SW 1271 (cell line): ENCODE measurements around the gene HES2.
A peak's percentile ranks its signal among the peaks of the same experiment; 100 is the strongest.
"Not testable (repeated sequence)": the region's sequence is repeated elsewhere in the genome, so short reads cannot be mapped to it uniquely, and the experiment has no call there.

Experiments used
- DNase-seq, 2 experiments: peaks; one replicate each; lab custom pipeline; 2025; lab: John Stamatoyannopoulos, UW

Gene HES2

DNA sequence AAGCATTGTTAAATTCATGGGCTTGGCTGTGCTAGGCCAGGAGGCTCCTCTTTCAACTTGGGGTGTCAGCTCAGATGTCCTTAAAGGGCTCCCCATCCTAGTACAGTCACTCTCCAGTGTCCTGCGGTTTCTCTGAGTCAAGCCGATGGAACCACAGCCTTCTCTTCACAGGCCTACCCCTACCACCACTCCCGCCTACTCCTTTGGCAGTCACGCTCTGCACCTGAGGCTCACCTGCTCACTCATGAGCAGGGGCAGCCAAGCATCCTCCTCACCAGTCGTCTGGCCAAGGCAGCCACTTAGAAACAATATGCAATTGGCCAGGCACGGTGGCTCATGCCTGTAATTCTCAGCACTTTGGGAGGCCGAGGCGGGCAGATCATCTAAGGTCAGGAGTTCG lies 29.7 kb downstream of the HES2 start:
- DNase-seq, result no peak

DNA sequence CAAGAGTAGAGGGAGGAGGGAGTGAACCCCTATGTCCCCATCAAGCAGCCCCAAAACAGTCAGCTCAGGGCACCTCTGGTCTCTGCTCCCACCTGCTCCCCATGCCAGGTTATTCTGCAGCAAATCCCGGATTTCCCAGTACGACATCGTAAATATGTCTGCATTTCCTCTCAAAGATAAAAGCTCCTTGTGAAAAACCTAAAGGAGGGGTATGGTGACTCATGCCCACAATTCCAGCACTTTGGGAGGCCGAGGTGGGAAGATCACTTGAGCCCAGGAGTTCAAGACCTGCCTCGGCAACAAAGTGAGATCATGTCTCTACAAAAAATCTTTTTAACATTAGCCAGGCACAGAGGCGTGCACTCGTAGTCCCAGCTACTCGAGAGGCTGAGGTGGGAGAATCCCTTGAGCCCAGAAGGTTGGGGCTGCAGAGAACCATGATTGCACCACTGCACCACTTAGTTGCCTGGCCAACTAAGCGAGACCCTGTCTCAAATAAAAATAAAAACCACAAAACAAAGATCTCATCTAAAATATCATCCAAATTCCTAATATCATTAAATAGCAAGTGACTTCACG lies 33.3 kb downstream of the HES2 start:
- DNase-seq, result peak in 1 of 2 experiments; percentile 17

DNA sequence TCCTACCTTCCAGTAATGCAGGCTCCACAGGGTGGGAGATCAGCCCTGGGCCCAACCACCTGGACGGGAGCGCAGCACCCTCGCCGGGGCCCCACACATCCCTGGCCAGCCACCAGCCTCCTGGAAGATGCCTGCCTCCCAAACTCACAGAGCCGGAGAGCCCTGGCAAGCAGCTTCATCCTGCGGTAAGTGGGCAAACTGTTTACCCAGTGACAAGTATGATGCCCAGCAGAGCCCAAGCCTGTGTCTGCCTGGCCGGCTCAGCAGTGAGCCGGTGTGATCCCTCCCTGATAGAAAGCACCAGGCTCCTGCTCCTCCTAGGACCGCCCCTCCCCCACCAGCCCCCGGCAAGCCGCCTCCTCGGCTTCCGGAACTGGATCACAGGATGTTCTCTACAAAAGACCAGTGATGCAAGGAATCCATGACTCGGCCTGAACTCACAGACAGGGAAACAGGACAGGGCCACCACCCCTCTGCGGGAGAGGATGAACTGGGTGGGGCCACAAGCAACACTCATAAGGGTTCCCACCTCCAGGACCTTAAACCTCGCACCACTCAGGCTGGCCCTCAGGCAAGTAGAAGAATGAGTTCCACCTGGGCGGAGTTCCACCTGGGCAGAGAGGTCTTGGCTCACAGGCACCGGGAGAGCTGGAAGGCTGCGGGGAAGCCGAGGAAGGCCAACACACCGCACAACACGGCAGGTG lies 34.1 kb downstream of the HES2 start:
- peak; percentile 86 to 87 for DNase-seq

DNA sequence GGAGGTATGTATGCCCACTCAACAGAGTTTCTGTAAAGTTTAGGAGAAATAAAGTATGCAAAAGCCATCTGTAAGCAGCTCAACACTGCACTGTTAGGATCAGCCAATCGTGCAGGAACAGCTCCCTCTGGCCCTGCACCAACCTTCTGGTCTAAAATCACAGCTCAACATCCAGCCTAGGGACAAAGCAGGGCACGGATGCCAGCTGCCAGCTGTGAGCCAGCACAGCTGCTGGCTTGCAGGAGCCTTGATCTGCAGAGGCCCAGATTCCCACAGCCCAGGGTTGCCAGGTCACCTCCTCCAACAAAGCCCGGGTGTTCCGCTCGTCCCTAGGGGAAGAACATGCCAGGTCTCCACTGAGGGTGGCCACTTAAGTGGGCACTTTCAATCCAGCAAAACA lies 34.8 kb downstream of the HES2 start:
- DNase-seq, result peak in 1 of 2 experiments; percentile 24

DNA sequence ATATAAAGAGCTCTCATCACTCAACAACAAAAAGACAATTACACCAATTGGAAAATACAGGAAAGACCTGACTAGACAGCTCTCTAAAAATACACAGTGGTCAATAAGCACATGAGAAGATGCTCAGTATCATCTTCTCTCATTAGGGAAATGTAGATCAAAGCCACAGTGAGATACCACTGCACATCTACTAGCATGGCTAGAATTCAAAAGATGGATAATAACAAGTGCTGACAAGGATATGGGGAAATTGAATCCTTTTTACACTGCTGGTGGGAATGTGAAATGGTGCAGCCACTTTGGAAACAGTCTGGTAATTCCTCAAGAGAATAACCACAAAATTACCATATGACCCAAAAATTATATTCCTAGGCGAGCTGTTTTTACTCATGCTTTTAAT lies 35.6 kb downstream of the HES2 start:
- no peak for DNase-seq

DNA sequence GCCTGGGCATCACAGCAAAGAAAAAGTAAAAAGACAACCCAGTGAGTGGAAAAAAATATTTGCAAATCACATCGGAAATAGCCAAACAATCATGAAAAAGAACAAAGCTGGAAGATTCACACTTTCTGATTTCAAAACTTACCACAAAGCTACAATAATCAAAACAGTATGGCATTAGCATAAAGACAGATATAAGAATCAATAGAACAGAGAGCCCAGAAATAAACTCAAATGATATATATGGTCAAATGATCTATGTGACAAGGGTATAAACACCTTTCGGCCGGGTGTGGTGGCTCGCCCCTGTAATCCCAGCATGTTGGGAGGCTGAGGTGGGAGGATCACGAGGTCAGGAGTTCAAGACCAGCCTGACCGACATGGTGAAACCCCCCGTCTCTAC lies 39.7 kb downstream of the HES2 start:
- no peak for DNase-seq

DNA sequence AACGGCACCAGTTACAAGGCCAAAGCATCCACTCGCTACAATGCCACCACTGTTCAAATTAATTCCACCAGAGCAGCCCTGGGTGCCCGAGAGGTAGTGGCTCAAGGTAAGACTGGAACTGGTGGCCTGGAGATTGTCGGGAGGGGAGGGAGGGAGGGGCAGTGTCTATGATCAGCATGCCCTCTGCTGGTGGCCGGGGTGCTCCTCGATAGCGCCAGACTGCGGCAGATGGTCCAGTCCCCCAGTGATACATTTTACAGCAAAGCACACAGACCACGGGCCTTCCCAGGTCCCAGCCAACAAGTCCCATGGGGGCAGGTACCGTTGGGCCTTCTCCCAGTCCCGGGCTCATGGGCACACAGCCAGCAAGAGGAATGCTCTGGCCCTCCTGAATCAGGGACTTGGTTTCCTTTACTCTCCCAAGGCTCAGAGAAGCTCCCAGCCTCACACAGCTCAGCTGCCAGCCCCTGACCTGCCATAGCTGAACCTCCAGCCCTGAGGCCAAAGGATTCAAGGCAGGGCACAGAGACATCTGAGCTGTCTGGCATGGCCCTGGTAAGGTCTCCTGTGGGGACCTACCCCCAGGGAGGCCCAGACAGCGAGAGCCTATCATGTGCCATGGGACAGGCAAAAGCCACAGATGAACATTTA lies 41.5 kb downstream of the HES2 start:
- no peak for DNase-seq

DNA sequence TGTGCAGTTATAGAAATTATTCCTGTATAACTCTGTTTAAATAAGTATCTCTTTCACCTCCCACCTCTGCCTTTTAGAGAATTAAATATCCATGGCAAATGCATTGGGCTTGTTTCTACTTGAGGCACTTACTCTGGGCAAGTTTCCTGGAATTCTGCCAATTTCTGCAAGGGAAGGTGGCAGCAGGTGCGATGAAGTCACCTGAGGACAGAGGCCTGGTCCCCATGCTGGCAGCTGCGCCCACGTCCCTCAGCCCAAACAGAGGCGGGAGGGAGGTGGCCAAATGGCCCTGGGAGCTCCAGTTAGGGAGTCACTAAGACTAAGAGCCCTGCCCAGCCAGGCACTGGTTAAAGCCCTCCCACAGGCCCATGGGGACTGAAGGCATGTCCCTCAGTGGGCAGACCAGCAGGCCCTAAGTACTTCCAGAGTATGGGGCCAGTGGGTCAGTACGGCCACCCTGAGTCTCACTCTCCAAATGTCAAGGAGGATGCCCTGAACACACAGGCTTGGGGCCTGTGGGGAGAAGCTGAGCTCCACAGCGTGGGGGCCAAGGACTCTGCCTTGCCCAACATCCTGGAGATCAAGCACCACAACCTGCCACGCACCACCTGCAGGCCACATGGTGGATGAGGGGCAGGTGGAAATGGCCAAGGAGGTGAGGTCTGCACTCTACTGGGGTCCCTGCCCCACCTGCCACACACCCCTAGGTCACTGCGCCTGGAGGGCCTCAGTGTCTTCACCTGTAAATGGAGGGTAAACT lies 45.6 kb downstream of the HES2 start:
- DNase-seq, result no peak

DNA sequence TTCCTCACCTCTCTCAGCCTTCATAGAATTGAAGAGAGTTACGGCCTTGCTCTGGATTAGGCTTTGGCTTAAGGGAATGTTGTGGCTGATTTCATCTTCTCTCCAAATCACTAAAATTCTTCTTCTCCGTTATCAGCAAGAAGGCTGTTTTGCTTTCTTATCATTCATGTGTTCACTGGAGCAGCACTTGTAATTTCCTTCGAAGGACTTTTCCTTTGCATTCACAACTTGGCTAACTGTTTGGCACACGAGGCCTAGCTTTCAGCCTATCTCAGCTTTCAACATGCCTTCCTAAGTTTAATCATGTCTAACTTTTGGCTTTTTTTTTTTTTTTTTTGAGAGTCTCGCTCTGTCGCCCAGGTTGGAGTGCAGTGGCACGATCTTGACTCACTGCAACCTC lies 47.5 kb downstream of the HES2 start:
- not testable (repeated sequence) for DNase-seq

DNA sequence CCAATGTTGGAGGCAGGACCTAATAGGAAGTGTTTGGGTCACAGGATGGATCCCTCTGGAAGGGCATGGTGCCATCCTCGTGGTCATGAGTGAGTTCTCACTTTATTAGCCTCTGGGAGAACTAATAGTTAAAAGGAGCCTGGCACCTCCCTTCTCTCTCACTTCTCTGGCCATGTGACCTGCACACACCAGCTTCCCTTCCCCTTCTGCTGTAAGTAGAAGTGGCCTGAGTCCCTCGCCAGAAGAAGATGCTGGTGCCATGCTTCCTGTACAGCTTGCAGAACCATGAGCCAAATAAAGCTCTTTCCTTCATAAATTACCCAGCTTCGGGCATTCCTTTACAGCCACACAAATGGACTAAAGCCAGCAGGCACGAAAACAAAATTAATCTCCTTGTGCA lies 49.7 kb downstream of the HES2 start:
- no peak for DNase-seq

DNA sequence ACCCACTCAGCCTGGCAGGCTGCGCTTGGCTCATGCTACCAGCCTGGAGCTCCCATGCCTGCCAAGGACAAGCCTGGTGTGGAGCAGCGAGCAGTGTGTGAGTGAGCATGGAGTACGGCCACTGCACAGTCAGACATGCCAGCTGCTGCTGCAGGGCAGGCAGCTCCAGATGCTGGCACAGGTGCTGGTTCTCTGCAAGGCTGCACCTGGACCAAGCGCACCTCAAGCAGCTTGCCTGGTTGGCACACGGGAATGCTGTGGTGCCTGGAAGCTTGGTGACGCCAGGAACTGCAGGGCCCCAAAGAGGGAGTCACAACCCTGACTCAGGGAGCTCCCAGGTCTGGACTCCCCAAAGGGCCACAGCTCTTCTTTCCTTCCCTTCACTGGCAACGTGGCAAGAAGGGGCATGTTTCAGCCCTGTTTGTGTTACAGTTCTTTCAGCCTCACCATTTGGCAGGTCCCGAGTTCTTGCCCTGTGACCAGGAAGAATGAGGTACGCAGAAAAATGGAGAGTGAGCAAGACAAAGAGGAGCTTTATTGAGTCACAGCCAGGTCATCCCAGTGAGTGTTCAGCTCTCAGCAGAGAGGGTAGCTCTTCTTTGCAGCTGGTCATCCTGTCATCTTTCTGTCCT lies 52.2 kb downstream of the HES2 start:
- DNase-seq, result no peak

DNA sequence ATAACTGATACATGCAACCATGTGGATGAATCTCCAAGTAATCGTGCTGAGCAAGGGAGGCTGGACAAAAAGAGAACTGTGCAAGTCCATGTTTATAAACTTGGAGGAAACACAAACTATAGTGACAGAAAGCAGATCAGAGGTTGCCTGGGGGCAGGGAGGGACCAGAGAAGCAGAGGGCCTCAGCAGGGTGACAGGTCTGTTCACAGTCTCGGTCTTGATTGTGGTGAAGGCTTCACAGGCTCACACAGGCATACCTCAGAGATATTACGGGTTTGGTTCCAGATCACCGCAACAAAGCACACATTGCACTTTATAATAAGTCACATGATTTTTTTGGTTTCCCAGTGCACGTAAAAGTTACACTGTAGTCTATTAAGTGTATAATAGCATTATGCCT lies 54.7 kb downstream of the HES2 start:
- DNase-seq, result no peak

DNA sequence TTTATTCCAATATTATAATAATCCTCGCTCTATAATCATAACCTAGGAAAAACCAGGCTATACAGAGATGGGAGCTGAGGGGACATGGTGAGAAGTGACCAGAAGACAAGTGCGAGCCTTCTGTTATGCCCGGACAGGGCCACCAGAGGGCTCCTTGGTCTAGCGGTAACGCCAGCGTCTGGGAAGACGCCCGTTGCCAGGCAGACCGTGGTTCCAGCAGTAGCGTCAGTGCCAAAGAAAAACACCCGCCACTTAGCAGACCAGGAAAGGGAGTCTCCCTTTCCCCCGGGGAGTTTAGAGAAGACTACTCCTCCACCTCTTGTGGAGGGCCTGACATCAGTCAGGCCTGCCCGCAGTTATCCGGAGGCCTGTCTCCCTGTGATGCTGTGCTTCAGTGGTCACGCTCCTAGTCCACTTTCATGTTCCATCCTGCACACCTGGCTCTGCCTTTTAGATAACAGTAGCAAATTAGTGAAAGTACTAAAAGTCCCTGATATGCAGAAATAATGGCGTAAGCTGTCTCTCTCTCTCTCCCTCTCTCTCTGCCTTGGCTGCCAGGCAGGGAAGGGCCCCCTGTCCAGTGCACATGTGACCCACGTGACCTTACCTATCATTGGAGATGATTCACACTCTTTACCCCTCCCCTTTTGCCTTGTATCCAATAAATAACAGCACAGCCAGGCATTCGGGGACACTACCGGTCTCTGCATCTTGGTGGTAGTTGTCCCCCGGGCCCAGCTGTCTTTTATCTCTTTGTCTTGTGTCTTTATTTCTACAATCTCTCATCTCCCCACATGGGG lies 56.4 kb downstream of the HES2 start:
- peak in 1 of 2 experiments; percentile 46 for DNase-seq
